Thyroid gland (tissue), 4 donors: Measurements from ENCODE around the gene SMARCC1. TPM values are rescaled to one million over a fixed set of nuclear protein-coding genes. Genes with fewer than 3 reads are reported as not detected.

Source experiments
- DNase-seq, 2 donors: peaks; one replicate each; pipeline ENCODE4 v3.0.0-alpha.2; 2019
- H3K27ac ChIP-seq, 3 donors: fragments of 200-600 bp; sonication (generic); 1 replicate in 2 of 3; 2 replicates in 1 of 3; pipeline ENCODE4 v1.5.1; 2016 to 2019; ENCODE audit warnings: mild to moderate bottlenecking in 1 of 3, moderate library complexity in 1 of 3
- H3K27me3 ChIP-seq: fragments of 200-600 bp; sonication (generic); one replicate; pipeline ENCODE4 v1.5.1; 2019
- H3K36me3 ChIP-seq, 2 donors: fragments of 200-600 bp; sonication (generic); one replicate each; pipeline ENCODE4 v1.5.1; 2016 to 2019
- H3K4me1 ChIP-seq, 2 donors: fragments of 200-600 bp; sonication (generic); one replicate each; pipeline ENCODE4 v1.5.1; 2017 to 2019
- H3K4me3 ChIP-seq, 3 donors: fragments of 200-600 bp; sonication (generic); replicated peaks in 1 of 3; 1 replicate in 2 of 3; 2 replicates in 1 of 3; pipeline ENCODE4 v1.5.1; 2016; ENCODE audit warnings: mild to moderate bottlenecking in 1 of 3
- H3K9me3 ChIP-seq: fragments of 200-600 bp; sonication (generic); one replicate; pipeline ENCODE4 v1.5.1; 2017
- CTCF ChIP-seq, 6 experiments: fragments of 200-600 bp in 3 of 6; fragments of 450-650 bp in 3 of 6; sonication (generic) in 3 of 6; IDR thresholded peaks; one replicate each; pipeline ENCODE4 v1.5.1; 2016 to 2019; ENCODE audit warnings: antibody characterized with exemption in 6 of 6, mild to moderate bottlenecking in 2 of 6, inconsistent platforms in 1 of 6, moderate library complexity in 1 of 6
- POLR2A ChIP-seq, 2 donors: fragments of 450-650 bp; IDR thresholded peaks; one replicate each; pipeline ENCODE4 v1.6.1; 2017; ENCODE audit warnings: antibody characterized with exemption in 2 of 2, mild to moderate bottlenecking in 2 of 2, moderate library complexity in 1 of 2
- WGBS, 2 donors: methylation state at CpG; one replicate each; pipeline ENCODE4 v1.1.5; 2017; 5-methylcytosine and 5-hydroxymethylcytosine counted together
- intact Hi-C: fragments of 100-400 bp; cut with DNase I; formaldehyde crosslinking; loops from one replicate; pipeline ENCODE4 v1.15.1; 2023
- total RNA-seq, 4 donors: library from RNA; depleted of rRNA; stranded (reverse); fragments of >200 nt; gene quantifications; one replicate each; pipeline ENCODE4 v1.2.3, GENCODE V29; 2016

The SMARCC1 gene
- total RNA-seq, 4 donors from 2014 or later = 38.0 to 49.2 (median 45.4) TPM

GRCh38 chr3:47578119-47578632 is 203.5 kb downstream of the SMARCC1 start:
- peak; percentile 13 to 21 for DNase-seq

GRCh38 chr3:47577583-47578118 is 204.0 kb downstream of the SMARCC1 start:
- no peaks in the 10 kb centered on the region for H3K36me3 ChIP-seq
- 10 to 18% methylated on average over 2 to 34 of the region's 49 CpGs for whole genome bisulfite sequencing, 2 donors
- H3K9me3 ChIP-seq = no peaks in the 10 kb centered on the region
- TF ChIP-seq POLR2A (IDR thresholded peaks at IDR 0.05) (no peak), CTCF (IDR thresholded peaks at IDR 0.05) (no peak)
- intact Hi-C loops = no loop called here
- H3K4me3 ChIP-seq = peak overlapping the region in 1 of 3 donors; percentile 60
- H3K27me3 ChIP-seq = no peaks in the 10 kb centered on the region
- H3K27ac ChIP-seq = no peak overlapping the region
- peaks cover 7 to 15% of the 10 kb centered on the region in 2 donors for H3K4me1 ChIP-seq
- DNase-seq = peak; percentile 25 to 26

More at GRCh38 chr3:47578119-47578632, 203.5 kb downstream of the SMARCC1 start:
- Histone ChIP-seq H3K36me3 (no peaks in the 10 kb centered on the region), H3K4me1 (peaks cover 7 to 15% of the 10 kb centered on the region in 2 donors), H3K27me3 (no peaks in the 10 kb centered on the region), H3K27ac (no peak overlapping the region), H3K9me3 (no peaks in the 10 kb centered on the region), H3K4me3 (peak overlapping the region in 2 of 3 donors; percentile 22 to 60)
- intact Hi-C loops = no loop called here
- TF ChIP-seq POLR2A (IDR thresholded peaks at IDR 0.05) (no peak), CTCF (IDR thresholded peaks at IDR 0.05) (no peak)
- WGBS, 2 donors = 0 to 20% methylated on average over 1 to 6 of the region's 57 CpGs

GRCh38 chr3:47573190-47574172 is 208.2 kb downstream of the SMARCC1 start:
- H3K27ac ChIP-seq = no peak overlapping the region
- H3K4me1 ChIP-seq = peaks cover 7 to 9% of the 10 kb centered on the region in 2 donors
- no peaks in the 10 kb centered on the region for H3K9me3 ChIP-seq
- TF ChIP-seq CTCF (IDR thresholded peaks at IDR 0.05) = no peak
- TF ChIP-seq POLR2A (IDR thresholded peaks at IDR 0.05) = no peak
- intact Hi-C loops = no loop called here
- H3K36me3 ChIP-seq = no peaks in the 10 kb centered on the region
- 65 to 67% methylated on average over 9 of the region's 9 CpGs for WGBS, 2 donors
- H3K4me3 ChIP-seq = no peak overlapping the region
- no peaks in the 10 kb centered on the region for H3K27me3 ChIP-seq
- no peak for DNase-seq

GRCh38 chr3:47571391-47572175 is 210.1 kb downstream of the SMARCC1 start:
- intact Hi-C loops = no loop called here
- no peaks in the 10 kb centered on the region for H3K9me3 ChIP-seq
- no peak overlapping the region for H3K27ac ChIP-seq
- H3K36me3 ChIP-seq = no peaks in the 10 kb centered on the region
- H3K27me3 ChIP-seq = no peaks in the 10 kb centered on the region
- no peak for TF ChIP-seq CTCF (IDR thresholded peaks at IDR 0.05)
- no peak for TF ChIP-seq POLR2A (IDR thresholded peaks at IDR 0.05)
- H3K4me3 ChIP-seq = no peak overlapping the region
- H3K4me1 ChIP-seq = no peaks in the 10 kb centered on the region
- WGBS, 2 donors = 70 to 72% methylated on average over 10 of the region's 10 CpGs
- no peak for DNase-seq
